GM18520 (cell line): ENCODE results near the gene NRG3.

Experiments used
- ATAC-seq: cut with Tn5 transposase; IDR thresholded peaks from one replicate; pipeline ENCODE4 v1.9.1; 2021; ENCODE audit not compliant: unreplicated experiment

NRG3 gene

GRCh38 chr10:81874875-81875466, at the start of gene NRG3:
NRG3 (plus strand) TSS chr10:81875194.
- ATAC-seq = no peak

GRCh38 chr10:81828251-81828650, 46.7 kb upstream of the NRG3 start:
- no peak for ATAC-seq

GRCh38 chr10:81831060-81831459, 43.9 kb upstream of the NRG3 start:
- no peak for ATAC-seq

- ATAC-seq = no peak
Measured at GRCh38 chr10:81838950-81839349, 36.0 kb upstream of the NRG3 start.

GRCh38 chr10:81843042-81843441, 32.0 kb upstream of the NRG3 start:
- ATAC-seq = no peak

- no peak for ATAC-seq
Measured at GRCh38 chr10:81847675-81848074, 27.3 kb upstream of the NRG3 start.

GRCh38 chr10:81848514-81848913, 26.5 kb upstream of the NRG3 start:
- no peak for ATAC-seq

GRCh38 chr10:81848931-81849330, 26.1 kb upstream of the NRG3 start:
- no peak for ATAC-seq

GRCh38 chr10:81862596-81862995, 12.4 kb upstream of the NRG3 start:
- no peak for ATAC-seq

GRCh38 chr10:81863771-81864170, 11.2 kb upstream of the NRG3 start:
- no peak for ATAC-seq

- no peak for ATAC-seq
Measured at GRCh38 chr10:81865581-81865980, 9.4 kb upstream of the NRG3 start.

GRCh38 chr10:81866753-81867152, 8.2 kb upstream of the NRG3 start:
- peak; percentile 95 for ATAC-seq

GRCh38 chr10:81870472-81870871, 4.5 kb upstream of the NRG3 start:
- ATAC-seq = no peak

- ATAC-seq = no peak
Measured at GRCh38 chr10:81871558-81871957, 3.4 kb upstream of the NRG3 start.

GRCh38 chr10:81872206-81872862, 2.7 kb upstream of the NRG3 start:
- no peak for ATAC-seq

- ATAC-seq = no peak
Measured at GRCh38 chr10:81873231-81873931, 1.6 kb upstream of the NRG3 start.

GRCh38 chr10:81873932-81874816, 820 bp upstream of the NRG3 start:
- ATAC-seq = no peak

GRCh38 chr10:81875467-81876252, 666 bp downstream of the NRG3 start:
- ATAC-seq = no peak

GRCh38 chr10:81876253-81877077, 1.5 kb downstream of the NRG3 start:
- no peak for ATAC-seq

- no peak for ATAC-seq
Measured at GRCh38 chr10:81877596-81877995, 2.6 kb downstream of the NRG3 start.
